22Rv1 (cell line): Measurements from ENCODE around the gene PCIF1.

Experiments
- H3K27ac ChIP-seq: fragments of 450-650 bp; 2 replicates; pipeline ENCODE4 v1.5.1; 2017
- ZFX ChIP-seq: fragments of 450-650 bp; IDR thresholded peaks from 2 replicates; pipeline ENCODE4 v1.6.1; 2017; ENCODE audit warnings: antibody characterized with exemption, borderline replicate concordance
- TF ChIP-seq, protein P1 (sequence below): fragments of 450-650 bp; IDR thresholded peaks from 2 replicates; pipeline ENCODE4 v1.5.1; 2017; ENCODE audit warnings: mild to moderate bottlenecking

Gene PCIF1

DNA sequence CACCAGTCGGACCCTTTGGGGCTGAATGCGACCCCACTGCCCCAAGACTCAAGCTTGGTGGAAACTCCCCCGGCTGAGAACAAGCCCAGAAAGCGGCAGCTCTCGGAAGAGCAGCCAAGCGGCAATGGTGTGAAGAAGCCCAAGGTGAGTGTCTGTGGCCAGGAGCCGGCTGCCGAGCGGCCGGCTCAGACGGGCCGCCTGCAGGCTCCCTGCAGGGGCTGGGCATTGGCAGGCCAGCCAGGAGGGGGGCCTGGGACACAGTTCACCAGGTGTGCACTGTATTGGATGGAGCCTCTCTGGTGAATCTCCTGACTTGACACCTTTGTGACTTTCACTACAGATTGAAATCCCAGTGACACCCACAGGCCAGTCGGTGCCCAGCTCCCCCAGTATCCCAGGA lies 6.0 kb downstream of the PCIF1 start:
- H3K27ac ChIP-seq = no peak overlapping the region
- TF ChIP-seq ZFX = no peak
- TF ChIP-seq, protein P1, sequence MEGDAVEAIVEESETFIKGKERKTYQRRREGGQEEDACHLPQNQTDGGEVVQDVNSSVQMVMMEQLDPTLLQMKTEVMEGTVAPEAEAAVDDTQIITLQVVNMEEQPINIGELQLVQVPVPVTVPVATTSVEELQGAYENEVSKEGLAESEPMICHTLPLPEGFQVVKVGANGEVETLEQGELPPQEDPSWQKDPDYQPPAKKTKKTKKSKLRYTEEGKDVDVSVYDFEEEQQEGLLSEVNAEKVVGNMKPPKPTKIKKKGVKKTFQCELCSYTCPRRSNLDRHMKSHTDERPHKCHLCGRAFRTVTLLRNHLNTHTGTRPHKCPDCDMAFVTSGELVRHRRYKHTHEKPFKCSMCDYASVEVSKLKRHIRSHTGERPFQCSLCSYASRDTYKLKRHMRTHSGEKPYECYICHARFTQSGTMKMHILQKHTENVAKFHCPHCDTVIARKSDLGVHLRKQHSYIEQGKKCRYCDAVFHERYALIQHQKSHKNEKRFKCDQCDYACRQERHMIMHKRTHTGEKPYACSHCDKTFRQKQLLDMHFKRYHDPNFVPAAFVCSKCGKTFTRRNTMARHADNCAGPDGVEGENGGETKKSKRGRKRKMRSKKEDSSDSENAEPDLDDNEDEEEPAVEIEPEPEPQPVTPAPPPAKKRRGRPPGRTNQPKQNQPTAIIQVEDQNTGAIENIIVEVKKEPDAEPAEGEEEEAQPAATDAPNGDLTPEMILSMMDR = no peak

DNA sequence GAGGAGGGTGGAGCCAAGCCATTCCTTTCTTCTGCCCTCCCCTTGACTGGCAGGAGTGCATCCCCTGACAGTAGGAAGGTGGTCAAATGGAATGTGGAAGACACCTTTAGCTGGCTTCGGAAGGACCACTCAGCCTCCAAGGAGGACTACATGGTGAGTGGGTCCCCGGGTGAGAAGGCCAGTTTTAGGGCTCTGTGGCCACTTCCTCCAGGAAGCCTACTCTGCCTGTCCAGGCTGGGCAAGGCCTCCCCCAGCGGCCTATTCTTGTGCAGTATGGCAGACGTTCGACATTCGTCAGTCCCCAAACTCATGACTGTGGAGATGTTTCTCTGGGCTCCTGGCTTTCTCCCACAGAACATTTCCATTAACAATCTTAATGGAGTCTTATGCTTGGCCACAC lies 9.1 kb downstream of the PCIF1 start:
- no peak overlapping the region for H3K27ac ChIP-seq
- TF ChIP-seq, protein P1 = no peak
- TF ChIP-seq ZFX = no peak

DNA sequence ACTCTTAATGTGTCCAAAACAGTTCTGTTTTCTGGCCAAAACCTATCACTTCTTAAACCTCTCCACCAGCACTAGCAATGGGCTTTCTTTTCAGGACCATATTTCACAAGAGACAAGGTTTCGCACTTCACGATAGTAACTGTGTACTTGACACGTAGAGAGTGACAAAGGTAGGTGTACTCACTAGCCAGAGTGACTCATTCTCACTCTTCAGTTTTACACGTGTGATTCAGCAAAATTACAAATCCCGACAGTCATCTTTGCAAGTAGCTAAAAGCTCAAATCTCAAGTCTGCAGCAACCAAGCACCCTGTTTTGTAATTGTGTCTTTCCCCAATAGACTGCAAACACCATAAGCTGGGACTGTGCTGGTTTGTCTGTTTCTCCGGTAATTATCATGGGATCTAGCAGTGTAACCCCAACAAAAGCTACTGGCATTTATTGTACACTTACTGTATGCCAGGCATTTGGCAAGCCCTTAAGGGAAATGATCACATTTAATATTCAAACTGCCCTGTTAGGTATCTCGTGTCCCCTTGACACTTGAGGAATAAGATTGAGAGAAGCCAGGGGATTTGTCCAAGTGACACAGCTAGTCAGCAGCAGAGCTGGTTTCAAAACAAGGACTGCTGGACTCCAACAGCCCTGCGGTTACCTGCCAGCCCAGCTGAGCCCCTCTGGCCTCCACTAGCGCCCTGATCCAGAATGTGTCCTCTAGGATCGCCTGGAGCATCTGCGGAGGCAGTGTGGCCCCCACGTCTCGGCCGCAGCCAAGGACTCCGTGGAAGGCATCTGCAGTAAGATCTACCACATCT lies 9.9 kb downstream of the PCIF1 start:
- no peak overlapping the region for H3K27ac ChIP-seq
- TF ChIP-seq ZFX = no peak
- TF ChIP-seq, protein P1 = no peak

DNA sequence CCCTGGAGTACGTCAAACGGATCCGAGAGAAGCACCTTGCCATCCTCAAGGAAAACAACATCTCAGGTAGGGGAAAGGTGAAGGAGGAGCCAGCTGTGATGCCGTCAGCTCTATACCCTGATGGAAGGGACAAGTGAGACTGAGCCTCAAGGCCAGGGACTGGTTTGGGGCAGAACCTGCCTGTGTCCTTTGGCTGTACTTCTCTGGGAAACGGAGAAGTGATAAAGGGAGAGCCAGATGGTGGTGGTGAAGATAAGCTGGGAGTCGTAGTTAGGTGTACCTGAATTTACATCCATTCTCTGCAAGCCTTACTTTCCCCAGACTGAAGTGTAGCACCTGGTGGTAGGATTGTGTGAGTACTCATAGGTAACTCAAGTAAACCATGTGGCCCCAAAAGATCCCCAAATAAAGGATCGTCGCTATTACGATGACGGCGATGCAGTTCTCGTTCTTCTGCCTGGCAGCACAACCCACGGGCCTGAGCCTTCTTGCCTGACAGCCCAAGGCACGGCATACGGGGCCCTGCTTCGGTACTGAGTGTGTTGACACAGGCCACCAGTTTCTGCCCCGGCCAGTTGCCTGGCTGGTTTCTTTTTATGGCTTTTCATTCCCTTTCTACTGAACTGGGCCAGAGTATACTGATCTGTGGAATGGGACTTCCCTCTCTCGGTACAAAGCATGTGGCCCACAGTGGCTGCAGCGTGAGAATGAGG lies 10.6 kb downstream of the PCIF1 start:
- TF ChIP-seq, protein P1 = no peak
- no peak for TF ChIP-seq ZFX
- no peak overlapping the region for H3K27ac ChIP-seq

DNA sequence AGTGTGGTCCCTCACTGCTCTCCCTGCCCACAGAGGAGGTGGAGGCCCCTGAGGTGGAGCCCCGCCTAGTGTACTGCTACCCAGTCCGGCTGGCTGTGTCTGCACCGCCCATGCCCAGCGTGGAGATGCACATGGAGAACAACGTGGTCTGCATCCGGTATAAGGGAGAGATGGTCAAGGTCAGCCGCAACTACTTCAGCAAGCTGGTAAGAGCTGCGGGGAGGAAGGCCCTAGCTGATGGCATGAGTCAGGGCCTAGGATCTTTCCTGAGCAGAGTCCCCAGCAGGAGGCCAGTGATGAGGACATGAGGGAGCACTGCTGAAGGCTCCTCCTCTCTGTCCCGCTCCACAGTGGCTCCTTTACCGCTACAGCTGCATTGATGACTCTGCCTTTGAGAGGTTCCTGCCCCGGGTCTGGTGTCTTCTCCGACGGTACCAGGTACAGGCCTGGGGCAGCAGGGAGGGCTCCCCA lies 11.2 kb downstream of the PCIF1 start:
- no peak for TF ChIP-seq ZFX
- TF ChIP-seq, protein P1 = no peak
- no peak overlapping the region for H3K27ac ChIP-seq

DNA sequence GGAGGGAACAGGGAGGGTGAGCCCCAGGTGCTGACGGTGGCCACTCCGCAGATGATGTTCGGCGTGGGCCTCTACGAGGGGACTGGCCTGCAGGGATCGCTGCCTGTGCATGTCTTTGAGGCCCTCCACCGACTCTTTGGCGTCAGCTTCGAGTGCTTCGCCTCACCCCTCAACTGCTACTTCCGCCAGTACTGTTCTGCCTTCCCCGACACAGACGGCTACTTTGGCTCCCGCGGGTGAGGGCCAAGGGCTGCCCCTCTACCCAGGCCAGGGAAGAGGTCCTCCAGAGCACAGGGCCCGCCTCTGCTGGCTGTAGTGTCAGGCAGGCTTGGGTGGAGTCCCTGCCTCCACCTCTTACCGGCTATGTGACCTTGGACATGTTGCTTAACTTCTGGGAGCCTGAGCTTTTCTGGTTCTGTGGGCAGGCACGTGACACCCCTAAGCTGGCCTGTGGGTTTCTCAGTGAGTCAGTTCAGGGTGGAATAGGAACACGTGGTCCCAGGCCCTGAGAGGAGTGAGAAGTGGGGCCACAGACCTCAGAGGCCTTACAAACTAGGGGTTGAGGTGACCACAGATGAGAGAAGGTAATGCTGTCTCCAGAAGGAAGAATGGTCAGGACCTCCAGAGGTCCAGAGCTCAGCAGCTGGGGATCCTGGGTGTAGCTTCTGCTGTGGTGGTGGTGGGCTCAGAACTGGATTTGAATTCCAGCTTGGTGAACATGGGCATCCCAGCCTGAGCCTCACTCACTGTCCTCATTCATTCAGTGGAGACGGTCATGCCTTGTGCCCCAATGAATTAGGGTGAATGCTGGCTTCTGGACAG lies 11.9 kb downstream of the PCIF1 start:
- TF ChIP-seq ZFX = no peak
- TF ChIP-seq, protein P1 = no peak
- H3K27ac ChIP-seq = no peak overlapping the region
